GM12878 (cell line): ENCODE results near the gene SSR3. TPM values are rescaled to one million over a fixed set of nuclear protein-coding genes. Genes with fewer than 3 reads are reported as not detected.

ENCODE experiments used
- ATAC-seq: fragments of 200-7000 bp; cut with Tn5 transposase; 3 replicates; pipeline ENCODE4 v1.9.1; 2020; ENCODE audit warnings: mild to moderate bottlenecking, moderate library complexity
- BruUV-seq: library from RNA; stranded (reverse); fragments of 400-500 nt; replicated peaks from 2 replicates; lab custom pipeline; 2021; lab: Mats Ljungman, UMichigan
- CTCF ChIA-PET: fragments of 300-600 bp; sonication (Branson Sonifier 250); formaldehyde crosslinking; extraction: SDS; loops from one replicate; lab custom pipeline; 2021; ENCODE audit warnings: inconsistent platforms; lab: Yijun Ruan, JAX
- POLR2A ChIA-PET: fragments of 350-600 bp; formaldehyde crosslinking; extraction: SDS; loops from one replicate; lab custom pipeline; 2021; ENCODE audit warnings: inconsistent platforms; lab: Charles Lee
- RAD21 ChIA-PET: fragments of 300-600 bp; sonication (Branson Sonifier 250); formaldehyde crosslinking; loops from one replicate; lab custom pipeline; 2023; ENCODE audit warnings: antibody characterized with exemption; ENCODE audit not compliant: unreplicated experiment; lab: Charles Lee
- SMC1A ChIA-PET: fragments of 300-600 bp; sonication (Branson Sonifier 250); formaldehyde crosslinking; loops from one replicate; lab custom pipeline; 2023; ENCODE audit not compliant: unreplicated experiment, uncharacterized antibody; lab: Charles Lee
- DNase-seq: peaks from one replicate; pipeline ENCODE4 v3.0.0-alpha.2; 2011; ENCODE audit warnings: low read depth, low spot score
- FAIRE-seq: peaks from 3 replicates; lab custom pipeline; 2011; peaks lifted over from hg19 to GRCh38; lab: Jason Lieb, UNC
- H2AFZ ChIP-seq: 2 replicates; pipeline ENCODE4 v1.6.0; 2011; ENCODE audit warnings: low read depth, low read length, control low read depth; ENCODE audit not compliant: control insufficient read depth
- H3K27ac ChIP-seq: 2 replicates; pipeline ENCODE4 v1.5.1; 2011; ENCODE audit warnings: control low read depth; ENCODE audit not compliant: control insufficient read depth, insufficient read depth
- H3K27me3 ChIP-seq, 2 experiments: replicated peaks in 1 of 2; 2 replicates each; pipeline versions ENCODE4 v1.6.0 to v1.6.1; 2011; ENCODE audit warnings: low read length in 1 of 2; ENCODE audit not compliant: control insufficient read depth in 2 of 2, insufficient read depth in 2 of 2
- H3K36me3 ChIP-seq, 2 experiments: 2 replicates each; pipeline ENCODE4 v1.5.1; 2011; ENCODE audit warnings: low read length in 1 of 2; ENCODE audit not compliant: control insufficient read depth in 2 of 2, insufficient read depth in 2 of 2
- H3K4me1 ChIP-seq: 2 replicates; pipeline ENCODE4 v1.6.1; 2011; ENCODE audit warnings: mild to moderate bottlenecking, low read length, moderate library complexity, mixed read lengths; ENCODE audit not compliant: control insufficient read depth, insufficient read depth
- H3K4me2 ChIP-seq: 2 replicates; pipeline ENCODE4 v1.6.0; 2011; ENCODE audit warnings: control low read depth; ENCODE audit not compliant: control insufficient read depth, insufficient read depth
- H3K4me3 ChIP-seq: fragments of 200-600 bp; sonication (generic); 2 replicates; pipeline ENCODE4 v1.5.1; 2016
- H3K79me2 ChIP-seq: 2 replicates; pipeline ENCODE4 v1.6.0; 2011; ENCODE audit warnings: low read length; ENCODE audit not compliant: control insufficient read depth, insufficient read depth
- H3K9ac ChIP-seq: 2 replicates; pipeline ENCODE4 v1.8.0; 2011; ENCODE audit warnings: low read length, control low read depth, mixed read lengths; ENCODE audit not compliant: control insufficient read depth, insufficient read depth
- H3K9me3 ChIP-seq: replicated peaks from 3 replicates; pipeline ENCODE4 v1.5.1; 2011; ENCODE audit warnings: mild to moderate bottlenecking, low read length; ENCODE audit not compliant: control insufficient read depth, insufficient read depth
- H4K20me1 ChIP-seq: 2 replicates; pipeline ENCODE4 v1.6.0; 2011; ENCODE audit not compliant: control insufficient read depth, insufficient read depth
- ATF7 ChIP-seq: fragments of 450-650 bp; IDR thresholded peaks from 2 replicates; pipeline ENCODE4 v1.6.1; 2016; ENCODE audit warnings: low read depth, mild to moderate bottlenecking
- CBFB ChIP-seq: IDR thresholded peaks from 2 replicates; pipeline ENCODE4 v1.6.1; 2016; ENCODE audit warnings: antibody characterized with exemption, low read depth
- CBX3 ChIP-seq: fragments of 200-600 bp; sonication (generic); IDR thresholded peaks from 2 replicates; pipeline ENCODE4 v1.6.1; 2016; ENCODE audit warnings: low read depth, borderline replicate concordance
- FOS ChIP-seq: IDR thresholded peaks from 3 replicates; pipeline ENCODE4 v1.6.1; 2011; ENCODE audit warnings: borderline replicate concordance; ENCODE audit not compliant: insufficient read length; ENCODE audit errors: extremely low read depth
- GATAD2B ChIP-seq: fragments of 450-650 bp; conservative IDR thresholded peaks from 2 replicates; pipeline ENCODE4 v1.6.1; 2017; ENCODE audit warnings: low read depth, mild to moderate bottlenecking, moderate library complexity
- KAT2A ChIP-seq: conservative IDR thresholded peaks from 2 replicates; pipeline ENCODE4 v1.6.1; 2011; ENCODE audit warnings: low read depth, low read length; ENCODE audit not compliant: control insufficient read depth
- MTA3 ChIP-seq: IDR thresholded peaks from 2 replicates; pipeline ENCODE4 v1.6.1; 2012; ENCODE audit warnings: low read length, inconsistent platforms, borderline replicate concordance
- MXI1 ChIP-seq: fragments of 150-350 bp; IDR thresholded peaks from 2 replicates; pipeline ENCODE4 v1.6.1; 2011; ENCODE audit warnings: low read depth, mild to moderate bottlenecking, inconsistent platforms, low read length, improper control_type of control experiment
- NFYB ChIP-seq: IDR thresholded peaks from 2 replicates; pipeline ENCODE4 v1.6.1; 2011; ENCODE audit warnings: low read depth, mild to moderate bottlenecking, low read length, improper control_type of control experiment, moderate library complexity; ENCODE audit not compliant: insufficient read depth
- POLR2AphosphoS5 ChIP-seq: IDR thresholded peaks from 2 replicates; pipeline ENCODE4 v1.6.1; 2011; ENCODE audit warnings: mild to moderate bottlenecking, low read length, inconsistent platforms
- POU2F2 ChIP-seq: IDR thresholded peaks from 3 replicates; pipeline ENCODE4 v1.6.1; 2011; ENCODE audit warnings: low read depth, mild to moderate bottlenecking, low read length, borderline replicate concordance
- RBBP5 ChIP-seq: fragments of 200-600 bp; sonication (generic); conservative IDR thresholded peaks from 2 replicates; pipeline ENCODE4 v1.6.1; 2016
- RFX5 ChIP-seq: IDR thresholded peaks from 2 replicates; pipeline ENCODE4 v1.6.1; 2011; ENCODE audit warnings: low read depth, low read length, improper control_type of control experiment
- SREBF2 ChIP-seq: IDR thresholded peaks from 2 replicates; pipeline ENCODE4 v1.6.1; 2012; ENCODE audit warnings: mild to moderate bottlenecking, low read length
- TBL1XR1 ChIP-seq: IDR thresholded peaks from 2 replicates; pipeline ENCODE4 v1.6.1; 2012; ENCODE audit warnings: low read depth, low read length, improper control_type of control experiment
- TCF3 ChIP-seq: IDR thresholded peaks from 2 replicates; pipeline ENCODE4 v1.6.1; 2012; ENCODE audit warnings: low read depth, mild to moderate bottlenecking, low read length, borderline replicate concordance; ENCODE audit not compliant: insufficient read depth
- USF1 ChIP-seq: IDR thresholded peaks from 2 replicates; pipeline ENCODE4 v1.6.1; 2011; ENCODE audit warnings: borderline replicate concordance, low read depth, mild to moderate bottlenecking, moderate library complexity, mixed read lengths, low read length; ENCODE audit not compliant: insufficient read depth; ENCODE audit errors: extremely low read length
- YBX1 ChIP-seq: fragments of 450-650 bp; IDR thresholded peaks from 2 replicates; pipeline ENCODE4 v1.6.1; 2016; ENCODE audit warnings: antibody characterized with exemption
- ZBED1 ChIP-seq: IDR thresholded peaks from 2 replicates; pipeline ENCODE4 v1.6.1; 2016; ENCODE audit warnings: borderline replicate concordance
- WGBS: methylation state at CpG from one replicate; pipeline ENCODE4 v1.1.6; 2016; ENCODE audit warnings: low lambda C conversion rate; ENCODE audit not compliant: insufficient replicate concordance, insufficient coverage; ENCODE audit errors: missing lambda C conversion rate; 5-methylcytosine and 5-hydroxymethylcytosine counted together
- in situ Hi-C: fragments of 300-500 bp; cut with MboI; formaldehyde crosslinking; loops from 9 replicates; pipeline ENCODE4 v1.14.3; 2018; ENCODE audit warnings: mixed read lengths
- intact Hi-C: fragments of 100-400 bp; cut with micrococcal nuclease; formaldehyde crosslinking; loops from one replicate; pipeline ENCODE4 v1.14.2; 2022; ENCODE audit not compliant: unreplicated experiment
- polyA plus RNA-seq, 11 experiments: library from polyadenylated mRNA; depleted of rRNA in 4 of 11; unstranded in 6 of 11; stranded (reverse) in 5 of 11; fragments of >200 nt; fragmentation: Nextera tagmentation in 4 of 11; fragmentation: Illumina TruSeq in 1 of 11; extraction: Ambion mirVana in 4 of 11; extraction: Trizol in 1 of 11; gene quantifications; 1 replicate in 1 of 11; 2 replicates in 10 of 11; pipeline versions ENCODE4 v1.2.1 to v1.2.3, GENCODE V29; 2011 to 2016; ENCODE audit warnings: inconsistent platforms in 2 of 11, missing spikeins in 2 of 11, low read depth in 1 of 11
- total RNA-seq, 4 experiments: library from RNA; depleted of rRNA in 3 of 4; stranded (reverse); fragments of >200 nt in 3 of 4; fragmentation: Illumina TruSeq in 1 of 4; extraction: Trizol in 1 of 4; gene quantifications; 2 replicates each; pipeline versions ENCODE4 v1.2.1 to v1.2.3, GENCODE V29; 2013 to 2021
- TF ChIP-seq, protein P1 (sequence below): IDR thresholded peaks from 2 replicates; pipeline ENCODE4 v1.6.1; 2011; ENCODE audit warnings: low read depth, mild to moderate bottlenecking, low read length, moderate library complexity, borderline replicate concordance; ENCODE audit errors: extremely low read depth

Gene SSR3
- total and polyA plus RNA-seq, 10 of the 15 experiments (the other 5 are each of a cell fraction or from before 2014, with no cell fraction given) = 133 to 345 (median 191) TPM

- Histone ChIP-seq H3K9ac (no peak overlapping the region), H3K4me3 (no peak overlapping the region), H3K4me1 (peaks cover 21% of the 10 kb centered on the region; the same call in 1 of the 2 replicates), H3K79me2 (no peaks in the 10 kb centered on the region), H3K27ac (no peak overlapping the region), H3K27me3 (no peaks in the 10 kb centered on the region), H4K20me1 (no peaks in the 10 kb centered on the region), H3K4me2 (peak overlapping the region; percentile 15; the same call in 1 of the 2 replicates), H3K36me3 (no peaks in the 10 kb centered on the region), H2AFZ (no peak overlapping the region), H3K9me3 (no peaks in the 10 kb centered on the region)
- in situ Hi-C loops = no loop called here
- DNase-seq = no peak
- CTCF ChIA-PET = interaction anchor here (0.8 to 1.8 kb wide), 8 partner anchors 8 to 77 kb away, joined by 3 to 6 read pairs (median 4); partner anchors contain the start of gene SSR3
- RAD21 ChIA-PET = interaction anchor here (0.9 to 1.4 kb wide), 6 partner anchors 56 to 86 kb away, joined by 3 to 7 read pairs (median 5); no protein-coding TSS in a partner anchor
- TF ChIP-seq SREBF2 = no peak
- TF ChIP-seq TBL1XR1 = no peak
- no peak for TF ChIP-seq CBFB
- TF ChIP-seq ATF7 = no peak
- no peak for TF ChIP-seq KAT2A
- no peak for TF ChIP-seq ZBED1
- no peak for TF ChIP-seq MTA3
- TF ChIP-seq NFYB = no peak
- no peak for TF ChIP-seq GATAD2B
- TF ChIP-seq CBX3 = no peak
- no peak for TF ChIP-seq TCF3
- TF ChIP-seq POLR2AphosphoS5 = no peak
- TF ChIP-seq USF1 = no peak
- no peak for TF ChIP-seq YBX1
- TF ChIP-seq RBBP5 = no peak
- no peak for TF ChIP-seq POU2F2
- no peak for TF ChIP-seq MXI1
- no peak for TF ChIP-seq RFX5
- TF ChIP-seq, protein P1, sequence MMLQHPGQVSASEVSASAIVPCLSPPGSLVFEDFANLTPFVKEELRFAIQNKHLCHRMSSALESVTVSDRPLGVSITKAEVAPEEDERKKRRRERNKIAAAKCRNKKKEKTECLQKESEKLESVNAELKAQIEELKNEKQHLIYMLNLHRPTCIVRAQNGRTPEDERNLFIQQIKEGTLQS = no peak
- TF ChIP-seq FOS = no peak
- no peak for FAIRE-seq
- BruUV-seq = no TSS peak
- ATAC-seq = peak; percentile 41
- SMC1A ChIA-PET = interaction anchor here (0.9 to 2.3 kb wide), 9 partner anchors 11 to 86 kb away, joined by 3 to 10 read pairs (median 3); partner anchors contain the start of gene SSR3
- intact Hi-C loops = loop anchor here (2.0 kb wide), 1 partner anchor 77 kb away; no protein-coding TSS in a partner anchor
- WGBS = 95% methylated on average over 1 of the region's 1 CpG
- POLR2A ChIA-PET = interaction anchor here (0.7 to 1.5 kb wide), 5 partner anchors 8 to 105 kb away, joined by 3 to 4 read pairs (median 4); partner anchors contain the start of gene SSR3
These were observed 32.8 kb upstream of the SSR3 start for GRCh38 chr3:156587760-156588069.
